GM18520 (cell line): Measurements from ENCODE around the gene FCN1.
"Not testable (repeated sequence)": the region's sequence is repeated elsewhere in the genome, so short reads cannot be mapped to it uniquely, and the experiment has no call there.

Experiments
- ATAC-seq: cut with Tn5 transposase; IDR thresholded peaks from one replicate; pipeline ENCODE4 v1.9.1; 2021; ENCODE audit not compliant: unreplicated experiment

Gene FCN1

GRCh38 chr9:134917431-134918373, at the start of gene FCN1:
Gene FCN1 (minus strand): TSS chr9:134917912. CDS start chr9:134917871, 41 bp downstream.
- no peak for ATAC-seq

DNA sequence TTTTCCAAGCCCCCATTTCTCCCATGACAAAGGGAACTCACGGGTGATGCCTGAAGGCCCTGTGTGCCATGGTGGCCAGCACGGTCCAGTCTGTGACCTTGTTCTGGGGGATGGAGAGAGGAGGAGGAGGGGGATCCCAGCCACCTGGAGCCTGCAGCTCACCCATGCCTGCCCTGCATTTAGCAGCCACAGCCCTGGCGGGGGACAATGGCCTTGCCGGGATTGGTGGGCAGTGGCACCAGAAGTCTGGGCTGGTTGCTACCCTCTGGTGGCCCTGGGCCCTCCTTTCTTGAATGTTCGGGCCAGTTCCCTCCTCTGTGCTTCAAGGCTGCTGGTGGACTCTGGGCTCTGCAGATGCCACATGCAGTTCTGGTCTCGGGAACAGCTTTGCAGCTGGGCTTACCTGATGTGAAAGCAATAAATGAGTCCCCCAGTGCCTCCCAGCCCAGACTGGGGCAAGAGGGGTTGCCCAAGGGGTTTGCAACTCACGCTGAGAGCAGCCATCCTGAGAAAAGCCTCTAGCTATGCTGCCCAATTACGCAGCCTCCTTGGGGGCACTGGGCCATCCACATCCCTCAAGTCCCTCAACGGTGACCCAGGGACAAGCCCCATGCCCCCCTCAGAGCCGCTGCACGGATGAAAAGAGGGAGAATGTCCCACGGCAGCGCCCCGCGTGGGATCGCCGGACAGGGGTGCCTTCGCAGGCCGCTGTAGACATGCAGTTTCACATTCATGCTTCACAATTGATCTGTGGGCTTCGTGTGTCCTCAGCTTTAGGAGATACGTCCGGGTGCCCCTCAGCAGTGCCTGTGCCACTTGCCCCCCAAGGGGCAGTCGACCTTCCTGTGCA, 49.2 kb upstream of the FCN1 start:
- no peak for ATAC-seq

- ATAC-seq: no peak
These were observed 48.6 kb upstream of the FCN1 start for GRCh38 chr9:134966270-134966669.

- no peak for ATAC-seq
These were observed 48.1 kb upstream of the FCN1 start for GRCh38 chr9:134965851-134966250.

DNA sequence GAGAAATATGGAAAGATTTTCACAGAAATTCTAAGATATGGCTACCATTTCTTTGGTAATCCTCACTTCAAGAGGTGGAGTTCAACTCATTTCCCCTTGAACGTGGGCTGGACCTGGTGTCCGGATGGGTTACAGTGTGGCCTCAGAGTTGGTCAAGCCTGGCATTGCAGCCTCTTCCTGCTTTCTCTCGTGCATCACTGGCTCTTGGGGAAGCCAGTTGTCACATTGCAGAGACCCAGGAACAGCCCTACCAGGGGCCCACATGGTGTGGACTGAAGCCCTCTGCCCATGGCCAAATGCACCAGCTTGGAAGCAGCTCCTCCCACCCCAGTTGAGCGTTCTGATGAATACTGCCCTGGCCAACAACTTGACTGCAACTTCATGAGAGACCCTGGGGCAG, 47.7 kb upstream of the FCN1 start:
- ATAC-seq: no peak

DNA sequence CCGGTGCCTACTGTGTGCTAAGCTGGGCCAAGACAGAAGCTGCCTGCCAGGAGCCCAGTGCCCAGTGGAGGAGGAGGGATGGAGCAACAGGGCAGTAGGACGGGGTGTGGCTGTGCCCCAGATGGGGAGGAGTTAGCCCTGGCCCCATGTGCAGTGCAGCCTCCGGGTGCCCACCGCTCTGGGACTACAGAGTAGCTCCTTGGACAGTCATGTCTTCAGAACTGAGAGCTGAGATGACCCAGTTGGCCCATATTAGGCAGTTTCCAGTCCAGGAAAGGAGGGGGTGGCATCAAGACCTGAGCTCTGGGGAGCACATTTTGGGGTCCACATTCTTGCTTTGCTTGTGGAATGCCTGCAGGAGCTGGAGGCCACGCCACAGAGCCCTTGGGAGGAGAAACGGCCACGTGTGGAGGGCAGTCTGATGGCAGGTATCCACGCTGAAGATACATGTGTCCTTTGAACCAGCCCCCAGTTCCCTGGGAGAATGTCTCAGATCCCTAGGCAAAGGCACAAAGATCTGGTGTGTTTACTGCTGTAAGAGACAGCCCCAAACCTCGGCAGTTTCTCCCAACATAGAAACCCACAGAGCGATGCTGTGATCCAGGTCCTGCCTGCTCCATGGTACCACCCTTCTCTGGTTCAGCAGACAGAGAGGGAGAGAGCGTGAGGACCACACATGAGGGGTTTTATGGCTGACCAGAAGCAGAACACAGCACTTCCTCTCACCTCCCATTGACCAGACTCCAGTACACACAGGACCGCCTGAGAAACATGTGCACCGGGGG, 46.8 kb upstream of the FCN1 start:
- ATAC-seq: no peak

DNA sequence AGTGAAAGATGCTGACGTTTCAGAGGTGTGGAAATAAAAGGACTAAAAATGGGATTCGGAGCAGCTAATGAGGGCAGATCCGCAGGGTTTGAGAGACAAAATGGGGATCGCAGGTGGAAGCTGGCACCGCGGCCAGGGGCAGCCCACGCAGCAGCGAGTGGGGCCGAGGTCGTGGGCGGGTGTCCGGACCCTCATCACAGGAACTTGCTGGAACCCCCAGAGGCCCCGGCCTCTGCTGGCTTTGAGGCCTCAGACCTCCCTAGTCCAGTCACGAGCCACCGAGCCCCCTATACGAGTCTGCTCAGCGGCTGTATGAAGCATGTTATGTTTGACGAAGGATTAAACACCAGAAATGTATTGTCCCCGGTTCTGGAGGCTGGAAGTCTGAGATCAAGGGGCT, 45.8 kb upstream of the FCN1 start:
- no peak for ATAC-seq

- ATAC-seq: no peak
These were observed 45.3 kb upstream of the FCN1 start for GRCh38 chr9:134962973-134963364.

GRCh38 chr9:134962065-134962972, 44.6 kb upstream of the FCN1 start:
- no peak for ATAC-seq

DNA sequence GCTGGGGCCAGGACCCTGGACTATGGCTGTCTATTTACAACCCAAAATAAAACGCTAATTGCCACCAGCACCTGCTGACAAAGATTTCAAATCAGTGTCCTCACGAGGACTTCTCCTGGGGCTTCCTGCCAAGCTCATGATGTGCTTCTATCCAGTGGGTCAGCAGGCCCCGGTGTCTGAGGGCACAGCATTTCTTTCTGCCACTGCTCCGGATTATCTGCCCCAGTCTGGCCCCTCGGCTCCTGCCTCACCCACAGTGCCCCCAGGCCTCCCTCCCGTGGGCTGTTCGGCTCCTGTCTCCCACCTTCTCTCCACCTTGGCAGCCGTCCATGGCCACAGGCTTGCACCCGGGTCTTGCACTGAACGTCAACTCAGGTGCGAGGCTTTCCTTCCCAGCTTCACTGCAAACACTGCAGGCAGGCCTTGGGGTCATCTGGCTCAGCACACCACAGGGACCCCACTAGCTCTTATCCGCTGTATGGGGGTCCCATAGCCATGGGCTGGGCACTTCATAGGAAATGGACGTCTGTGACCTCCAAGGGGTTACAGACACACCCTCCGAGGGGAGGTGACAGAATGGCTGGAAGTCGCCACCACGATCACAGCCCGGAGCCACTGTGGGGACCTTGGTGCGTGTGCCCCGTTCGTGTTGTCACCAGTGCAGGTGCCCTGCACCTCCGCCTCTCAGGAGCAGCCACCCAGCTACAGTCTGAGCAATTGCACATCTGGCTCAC, 43.8 kb upstream of the FCN1 start:
- no peak for ATAC-seq

GRCh38 chr9:134960701-134961181, 43.0 kb upstream of the FCN1 start:
- no peak for ATAC-seq

DNA sequence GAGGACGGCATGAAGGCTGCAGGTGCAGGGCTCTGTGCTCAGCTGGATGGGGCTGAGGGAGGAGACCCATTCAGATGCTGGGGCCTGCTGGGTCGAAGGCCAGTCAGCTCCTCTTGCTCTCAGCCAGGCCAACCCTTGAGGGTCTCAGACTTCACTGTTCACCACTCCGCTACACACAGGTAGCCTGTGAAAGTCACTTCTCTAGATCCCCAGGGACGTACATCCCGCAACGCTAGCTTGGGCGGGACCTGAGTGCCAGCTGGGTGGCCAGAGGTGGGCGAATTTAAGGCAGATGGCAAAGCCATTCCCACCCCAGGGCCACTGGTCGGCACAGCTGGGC, 42.2 kb upstream of the FCN1 start:
- no peak for ATAC-seq

- no peak for ATAC-seq
These were observed 41.6 kb upstream of the FCN1 start for GRCh38 chr9:134959126-134959970.

DNA sequence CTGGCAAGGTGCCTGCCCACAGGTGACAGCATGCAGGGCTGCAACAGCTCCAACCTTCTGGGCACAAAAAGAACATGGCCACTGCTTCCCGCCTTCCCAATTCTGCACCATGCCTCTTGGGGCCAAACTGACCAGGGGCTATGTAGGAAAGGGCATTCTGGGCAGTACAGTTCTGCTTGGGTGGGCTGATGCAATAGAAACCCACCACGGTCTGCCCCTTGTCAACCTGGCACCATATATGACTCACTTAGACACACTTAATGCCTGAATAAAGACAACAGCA, 40.2 kb upstream of the FCN1 start:
- ATAC-seq: no peak

DNA sequence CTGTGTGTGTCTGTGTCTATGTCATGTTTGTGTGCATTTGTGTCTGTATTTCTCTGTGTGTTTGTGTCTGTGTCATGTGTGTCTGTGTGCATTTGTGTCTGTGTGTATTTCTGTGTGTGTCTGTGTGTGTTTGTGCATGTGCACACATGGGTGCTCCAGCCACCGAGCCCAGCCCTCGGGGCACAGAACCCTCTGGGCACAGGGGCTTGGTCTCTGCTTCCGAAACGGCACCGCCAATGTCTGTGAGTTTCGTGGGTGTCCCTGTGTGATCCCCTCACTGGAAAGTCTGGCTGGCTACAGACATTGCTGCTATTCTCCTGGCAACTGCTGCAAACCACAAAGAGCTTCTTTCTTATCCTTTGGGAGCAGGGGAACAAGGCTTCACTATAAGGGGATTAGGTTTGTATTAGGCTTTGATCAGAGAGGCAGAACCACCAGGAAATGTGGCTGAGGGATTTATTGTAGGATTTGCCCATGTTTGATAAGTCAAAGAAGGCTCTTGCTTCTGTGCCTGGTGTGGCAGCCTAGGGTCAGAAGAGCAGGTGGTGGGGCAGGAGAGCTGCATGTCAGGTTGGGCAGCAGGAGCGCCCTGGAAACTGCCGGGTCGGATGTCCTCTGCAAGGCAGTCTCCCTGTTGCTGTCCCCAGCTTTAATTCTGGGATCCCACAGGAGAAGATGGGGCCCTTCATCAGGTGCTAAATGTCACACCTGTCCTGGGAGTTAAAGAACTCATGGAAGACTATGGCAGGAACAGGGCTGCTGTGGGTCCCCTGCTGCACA, 39.6 kb upstream of the FCN1 start:
- no peak for ATAC-seq

- not testable (repeated sequence) for ATAC-seq
These were observed 38.7 kb upstream of the FCN1 start for GRCh38 chr9:134956387-134956786.

- no peak for ATAC-seq
These were observed 38.1 kb upstream of the FCN1 start for GRCh38 chr9:134955801-134956200.

- no peak for ATAC-seq
These were observed 37.4 kb upstream of the FCN1 start for GRCh38 chr9:134955156-134955555.
